ENCODE data around the gene ZNF221.

The ZNF221 gene

DNA sequence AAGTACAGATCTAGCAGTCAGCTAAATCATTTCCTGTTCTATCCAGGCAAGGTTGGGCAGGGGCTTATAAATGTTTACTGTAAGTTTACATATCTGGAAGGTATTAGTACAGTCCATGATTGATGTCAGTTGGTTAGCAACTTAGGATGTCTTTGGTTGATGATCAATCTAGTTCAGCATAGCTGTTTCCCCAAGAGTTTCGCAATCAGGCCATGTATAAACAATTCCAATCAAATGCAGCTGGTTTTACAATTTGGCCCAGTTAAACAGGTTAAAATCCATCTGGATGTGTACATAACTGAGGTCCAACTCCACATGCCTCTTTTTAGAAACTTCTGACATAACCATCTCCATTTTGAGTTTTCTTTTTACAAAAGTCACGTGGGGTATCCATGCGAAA lies 6.9 kb downstream of the ZNF221 start:
- DNase-seq, result no peak

DNA sequence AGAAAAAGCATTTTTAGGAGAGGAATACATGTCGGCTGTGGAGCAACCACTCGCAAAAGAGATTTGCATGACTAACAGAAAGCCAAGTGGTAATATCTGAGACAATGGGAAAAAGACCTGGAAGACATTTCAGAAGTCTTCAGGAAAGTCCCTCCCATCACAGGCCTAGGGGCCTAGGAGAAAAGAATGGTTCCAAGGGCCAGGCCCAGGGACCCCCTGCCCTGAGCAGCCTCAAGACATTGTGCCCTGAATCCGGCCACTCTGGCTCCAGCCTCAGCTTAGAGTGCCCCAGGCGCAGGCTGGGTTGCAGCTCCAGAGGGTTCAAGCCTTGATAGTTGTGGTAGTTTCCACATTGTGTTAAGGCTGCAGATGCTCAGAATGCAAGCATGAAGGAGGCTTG lies 9.4 kb downstream of the ZNF221 start:
- no peak for DNase-seq

DNA sequence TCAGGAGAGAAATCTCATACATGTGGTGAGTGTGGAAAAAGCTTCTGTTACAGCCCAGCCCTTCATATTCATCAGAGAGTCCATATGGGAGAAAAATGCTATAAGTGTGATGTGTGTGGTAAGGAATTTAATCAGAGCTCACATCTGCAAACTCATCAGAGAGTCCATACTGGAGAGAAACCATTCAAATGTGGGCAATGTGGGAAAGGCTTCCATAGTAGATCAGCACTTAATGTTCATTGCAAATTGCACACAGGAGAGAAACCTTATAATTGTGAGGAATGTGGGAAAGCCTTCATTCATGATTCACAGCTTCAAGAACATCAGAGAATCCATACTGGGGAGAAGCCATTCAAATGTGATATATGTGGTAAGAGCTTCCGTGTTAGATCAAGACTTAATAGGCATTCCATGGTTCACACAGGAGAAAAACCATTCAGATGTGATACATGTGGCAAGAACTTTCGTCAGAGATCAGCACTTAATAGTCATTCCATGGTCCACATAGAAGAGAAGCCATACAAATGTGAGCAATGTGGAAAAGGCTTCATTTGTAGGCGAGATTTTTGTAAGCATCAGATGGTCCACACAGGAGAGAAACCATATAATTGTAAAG lies 15.2 kb downstream of the ZNF221 start:
- no peak for DNase-seq

GRCh38 chr19:43976732-43977131 lies 25.7 kb downstream of the ZNF221 start:
- DNase-seq, result no peak

- DNase-seq, result no peak
Observed at GRCh38 chr19:43983544-43983911, 32.5 kb downstream of the ZNF221 start.

GRCh38 chr19:43983912-43984686 lies 33.1 kb downstream of the ZNF221 start, which contains the start of gene ZNF155:
Gene ZNF155, plus strand, starts transcription at chr19:43984188. Its CDS starts 4,356 bp downstream, at chr19:43988544.
- peak; percentile 32 to 97 (median 89) for DNase-seq

DNA sequence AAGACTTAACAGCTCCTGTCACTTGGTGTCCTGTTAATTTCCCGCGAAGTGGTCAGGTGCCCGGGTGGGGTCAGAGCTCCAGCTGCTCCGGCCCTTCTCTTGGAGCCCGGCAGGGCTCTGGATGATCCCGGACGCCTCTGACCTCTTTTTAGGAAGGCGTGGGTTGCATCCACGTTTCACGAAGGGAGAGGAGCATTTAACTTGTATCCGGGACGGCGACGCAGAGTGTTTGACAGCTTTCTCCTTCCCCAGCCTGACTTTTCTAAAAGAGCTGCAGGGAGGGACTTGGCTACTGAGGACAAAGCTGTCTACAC lies 33.6 kb downstream of the ZNF221 start:
- DNase-seq, result peak in 12 of 51 donors; percentile 1 to 19 (median 2)

DNA sequence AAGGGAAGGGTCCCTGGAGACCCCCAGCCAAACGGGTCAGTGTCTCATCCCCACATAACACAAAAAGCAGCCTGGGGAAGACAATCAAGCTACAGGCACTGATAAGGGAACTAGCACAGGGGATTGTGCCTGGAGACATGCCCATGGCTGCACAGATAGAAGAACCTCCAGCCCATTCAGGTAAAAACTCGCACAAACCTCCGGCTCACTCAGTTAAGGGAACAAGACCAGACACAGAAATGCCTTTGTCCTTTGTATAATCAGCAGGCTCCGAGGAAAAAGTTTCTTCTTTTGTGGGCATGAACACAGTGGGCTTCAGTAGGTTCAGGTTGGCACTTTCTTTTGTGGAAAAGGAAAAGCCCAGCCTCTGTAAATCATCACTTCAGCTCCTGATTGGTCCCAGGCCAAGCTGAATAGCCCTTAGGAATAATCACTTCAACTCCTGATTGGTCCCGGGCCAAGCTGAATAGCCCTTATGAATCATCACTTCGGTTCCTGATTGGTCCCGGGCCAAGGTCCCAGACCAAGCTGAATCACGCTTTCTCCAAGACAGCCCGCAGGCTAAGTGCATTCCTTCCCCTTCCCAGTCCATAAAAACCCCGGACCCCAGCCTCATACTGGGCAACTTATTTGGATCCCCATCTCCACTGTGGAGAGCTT lies 46.7 kb downstream of the ZNF221 start:
- DNase-seq, result no peak

- DNase-seq, result no peak
Observed at GRCh38 chr19:44002212-44002565, 51.2 kb downstream of the ZNF221 start.

GRCh38 chr19:44002566-44003460 lies 51.8 kb downstream of the ZNF221 start, which contains the start of gene ZNF230:
Gene ZNF230, plus strand, starts transcription at chr19:44002957. Its CDS starts 4,122 bp downstream, at chr19:44007079.
- DNase-seq, result peak; percentile 29 to 96 (median 87)

- peak in 4 of 51 donors; percentile 1 to 3 (median 2) for DNase-seq
Observed at GRCh38 chr19:44003461-44004009, 52.5 kb downstream of the ZNF221 start.

DNA sequence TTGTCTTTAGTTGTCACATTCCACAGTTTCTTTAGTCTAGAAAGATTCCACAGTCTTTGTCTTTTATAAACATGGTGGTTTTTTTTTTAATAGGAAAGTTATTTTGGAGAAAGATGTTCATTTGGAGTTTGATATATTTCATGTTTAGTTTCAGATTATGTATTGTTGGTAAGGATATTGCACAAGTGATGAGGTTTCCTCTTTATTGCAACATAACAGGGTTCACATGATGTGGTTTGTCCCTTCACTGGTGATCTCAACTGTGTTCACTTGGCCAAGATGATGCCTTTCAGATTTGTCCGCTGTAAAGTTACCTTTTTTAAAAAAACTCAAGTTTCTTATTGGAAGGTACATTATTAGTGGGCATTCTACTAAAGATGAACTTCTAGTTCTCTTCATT lies 54.9 kb downstream of the ZNF221 start:
- no peak for DNase-seq

DNA sequence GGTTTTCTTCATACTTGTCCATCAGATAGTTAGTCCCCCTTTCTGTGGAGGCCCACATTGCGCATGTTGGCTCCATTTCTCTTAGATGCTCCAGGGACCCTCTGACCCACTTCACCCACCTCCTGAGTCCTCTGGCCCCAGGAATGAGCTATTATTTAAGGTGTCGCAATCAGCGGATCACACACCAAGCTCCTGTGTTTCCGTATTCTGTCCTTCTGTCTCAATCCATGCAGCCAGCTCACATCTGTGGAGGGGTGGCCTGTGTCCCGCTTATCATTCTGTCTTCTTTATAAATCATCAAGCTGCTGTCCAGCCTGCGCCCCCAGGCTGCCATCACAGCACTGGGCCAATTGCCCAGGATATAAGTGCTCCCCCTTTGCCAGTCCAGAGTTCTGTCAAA lies 56.4 kb downstream of the ZNF221 start:
- DNase-seq, result no peak

DNA sequence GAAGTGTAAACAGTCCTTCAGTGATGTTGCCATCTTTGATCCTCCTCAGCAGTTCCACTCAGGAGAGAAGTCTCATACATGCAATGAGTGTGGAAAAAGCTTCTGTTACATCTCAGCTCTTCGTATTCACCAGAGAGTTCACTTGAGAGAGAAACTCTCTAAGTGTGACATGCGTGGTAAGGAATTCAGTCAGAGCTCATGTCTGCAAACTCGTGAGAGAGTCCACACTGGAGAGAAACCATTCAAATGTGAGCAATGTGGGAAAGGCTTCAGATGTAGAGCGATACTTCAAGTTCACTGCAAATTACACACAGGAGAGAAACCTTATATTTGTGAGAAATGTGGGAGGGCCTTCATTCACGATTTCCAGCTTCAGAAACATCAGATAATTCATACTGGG lies 59.4 kb downstream of the ZNF221 start:
- no peak for DNase-seq
